Muscle of leg (tissue), 11 donors: ENCODE results near the gene TMEM138. TPM values are rescaled to one million over a fixed set of nuclear protein-coding genes. Genes with fewer than 3 reads are reported as not detected.

ENCODE experiments used
- DNase-seq: peaks from one replicate; pipeline ENCODE4 v3.0.0; 2013
- H3K27ac ChIP-seq: one replicate; pipeline ENCODE4 v1.5.1; 2013; ENCODE audit warnings: mild to moderate bottlenecking, low read length, control low read depth
- H3K27me3 ChIP-seq: one replicate; pipeline ENCODE4 v1.6.1; 2013; ENCODE audit warnings: low read length; ENCODE audit not compliant: control insufficient read depth, insufficient read depth
- H3K36me3 ChIP-seq: one replicate; pipeline ENCODE4 v1.6.1; 2013; ENCODE audit warnings: low read length; ENCODE audit not compliant: control insufficient read depth, insufficient read depth
- H3K4me1 ChIP-seq: one replicate; pipeline ENCODE4 v1.6.1; 2013; ENCODE audit warnings: low read length; ENCODE audit not compliant: control insufficient read depth, insufficient read depth
- H3K4me3 ChIP-seq: one replicate; pipeline ENCODE4 v1.5.1; 2013; ENCODE audit warnings: low read length, control low read depth
- H3K9me3 ChIP-seq: replicated peaks from 2 replicates; pipeline ENCODE4 v1.6.1; 2013; ENCODE audit warnings: low read depth, low read length; ENCODE audit not compliant: control insufficient read depth
- WGBS: methylation state at CpG from one replicate; pipeline ENCODE4 v1.1.5; 2013; ENCODE audit warnings: missing lambda C conversion rate; ENCODE audit not compliant: insufficient coverage; 5-methylcytosine and 5-hydroxymethylcytosine counted together
- polyA plus RNA-seq, 8 donors: library from polyadenylated mRNA; unstranded; fragments of 120-200 nt; gene quantifications; one replicate each; pipeline versions ENCODE4 v1.2.1 to v1.2.3, GENCODE V29; 2013; ENCODE audit warnings: inconsistent platforms in 1 of 8, low replicate concordance in 1 of 8; ENCODE audit not compliant: insufficient read length in 8 of 8, insufficient read depth in 1 of 8
- total RNA-seq: library from RNA; stranded (reverse); fragments of 120-200 nt; gene quantifications from one replicate; pipeline ENCODE4 v1.2.4, GENCODE V29; 2013

The TMEM138 gene
- total and polyA plus RNA-seq, 9 donors = 14.4 to 25.1 (median 20.0) TPM

DNA sequence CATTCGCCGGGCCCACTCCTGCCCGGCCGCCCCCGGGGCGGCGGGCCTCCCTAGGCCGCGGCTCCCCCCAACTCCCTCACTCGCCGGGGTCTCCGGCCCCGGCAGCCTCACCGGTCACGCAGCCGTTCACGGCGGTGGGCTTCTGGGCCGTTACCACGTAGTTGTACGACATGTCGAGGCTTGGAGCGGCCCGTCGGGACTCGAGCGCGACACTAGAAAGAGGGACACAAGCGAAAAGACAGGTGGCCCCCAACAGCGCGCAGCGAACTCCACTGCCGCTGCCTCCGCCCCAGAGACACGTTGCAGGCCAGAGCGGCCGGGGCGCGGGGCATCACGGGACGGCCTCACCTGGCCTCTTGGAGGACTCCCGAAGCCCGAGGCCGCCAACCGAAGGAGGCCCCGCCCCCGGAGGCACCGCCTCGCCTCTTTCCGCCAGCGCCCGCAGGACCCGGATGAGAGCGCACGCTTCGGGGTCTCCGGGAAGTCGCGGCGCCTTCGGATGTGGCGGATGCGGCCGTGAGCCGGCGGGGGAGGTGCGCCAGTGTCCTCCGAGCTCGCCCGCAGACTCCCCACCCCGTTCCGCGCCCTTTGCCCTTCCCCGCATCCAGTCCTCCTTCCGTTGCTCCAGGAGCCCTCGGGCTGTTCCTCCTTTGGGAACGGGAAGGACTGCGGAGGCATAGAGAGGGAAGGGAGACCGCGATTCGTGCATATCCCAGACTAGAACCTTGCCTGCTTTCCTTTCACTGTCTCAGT, 29.2 kb upstream of the TMEM138 start, which contains the start of the genes DDB1 and TKFC:
TSS of gene DDB1 (minus strand) at position 309 of the 753 bp plus-strand sequence. CDS start at position 172, 137 bp downstream.
TSS of gene TKFC (plus strand) at position 432 of the 753 bp plus-strand sequence. CDS start 1,501 bp downstream, outside the sequence.
- peaks cover 25% of the 10 kb centered on the region for H3K4me1 ChIP-seq
- no peaks in the 10 kb centered on the region for H3K9me3 ChIP-seq
- peak within 1 kb of the TSS; percentile 97 for H3K27ac ChIP-seq
- under 1% methylated on average over 71 of the region's 81 CpGs for WGBS
- H3K4me3 ChIP-seq = peak within 1 kb of the TSS; percentile 80
- no peaks in the 10 kb centered on the region for H3K27me3 ChIP-seq
- DNase-seq = peak; percentile 98
- peaks cover 18% of the 10 kb centered on the region for H3K36me3 ChIP-seq

DNA sequence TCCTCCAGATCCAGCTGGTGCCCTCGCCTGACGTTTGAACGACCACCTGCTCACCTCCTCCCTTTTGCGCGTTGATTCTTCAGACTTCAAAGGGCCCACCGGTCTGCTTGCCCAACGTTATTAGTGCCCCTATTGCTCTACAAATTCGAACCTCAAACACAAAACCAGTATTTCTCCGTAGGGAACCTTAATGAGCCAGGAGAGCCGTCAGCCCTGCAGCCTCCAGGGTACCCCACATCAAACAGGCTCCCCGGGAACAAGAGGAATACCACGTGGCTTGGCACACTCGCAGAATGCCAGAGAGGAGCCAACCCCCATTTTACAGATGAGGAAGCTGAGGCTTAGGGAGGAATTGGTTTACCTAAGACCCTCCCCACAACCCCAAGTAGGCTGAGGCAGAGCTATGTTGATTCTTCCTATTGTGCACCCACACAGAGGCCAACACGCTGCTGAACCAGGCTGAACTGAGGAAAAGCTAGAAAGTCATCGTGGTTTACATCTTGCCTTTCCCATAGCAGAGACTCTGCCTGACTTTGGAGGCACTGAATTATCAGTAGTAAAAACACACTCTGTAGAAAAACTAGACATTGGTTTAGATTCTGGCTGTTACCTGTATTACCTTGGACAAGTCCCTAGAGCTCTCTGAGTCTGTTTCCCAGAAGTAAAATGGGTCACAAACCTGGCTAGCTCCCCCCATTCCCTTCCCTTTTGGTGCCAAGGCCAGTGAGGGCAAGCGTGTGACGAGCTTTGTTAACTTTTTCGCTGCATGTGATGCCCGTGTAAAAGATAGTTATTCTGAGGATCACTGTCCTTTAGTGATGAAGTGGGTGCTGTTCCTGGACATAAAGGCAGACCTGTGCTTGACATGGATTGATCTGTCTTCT, 28.4 kb upstream of the TMEM138 start:
- Histone ChIP-seq H3K9me3 (no peaks in the 10 kb centered on the region), H3K4me1 (peaks cover 25% of the 10 kb centered on the region), H3K4me3 (peak overlapping the region; percentile 80), H3K36me3 (peaks cover 22% of the 10 kb centered on the region), H3K27me3 (no peaks in the 10 kb centered on the region), H3K27ac (peak overlapping the region; percentile 97)
- peak; percentile 31 for DNase-seq
- WGBS = 0% methylated on average over 10 of the region's 19 CpGs

DNA sequence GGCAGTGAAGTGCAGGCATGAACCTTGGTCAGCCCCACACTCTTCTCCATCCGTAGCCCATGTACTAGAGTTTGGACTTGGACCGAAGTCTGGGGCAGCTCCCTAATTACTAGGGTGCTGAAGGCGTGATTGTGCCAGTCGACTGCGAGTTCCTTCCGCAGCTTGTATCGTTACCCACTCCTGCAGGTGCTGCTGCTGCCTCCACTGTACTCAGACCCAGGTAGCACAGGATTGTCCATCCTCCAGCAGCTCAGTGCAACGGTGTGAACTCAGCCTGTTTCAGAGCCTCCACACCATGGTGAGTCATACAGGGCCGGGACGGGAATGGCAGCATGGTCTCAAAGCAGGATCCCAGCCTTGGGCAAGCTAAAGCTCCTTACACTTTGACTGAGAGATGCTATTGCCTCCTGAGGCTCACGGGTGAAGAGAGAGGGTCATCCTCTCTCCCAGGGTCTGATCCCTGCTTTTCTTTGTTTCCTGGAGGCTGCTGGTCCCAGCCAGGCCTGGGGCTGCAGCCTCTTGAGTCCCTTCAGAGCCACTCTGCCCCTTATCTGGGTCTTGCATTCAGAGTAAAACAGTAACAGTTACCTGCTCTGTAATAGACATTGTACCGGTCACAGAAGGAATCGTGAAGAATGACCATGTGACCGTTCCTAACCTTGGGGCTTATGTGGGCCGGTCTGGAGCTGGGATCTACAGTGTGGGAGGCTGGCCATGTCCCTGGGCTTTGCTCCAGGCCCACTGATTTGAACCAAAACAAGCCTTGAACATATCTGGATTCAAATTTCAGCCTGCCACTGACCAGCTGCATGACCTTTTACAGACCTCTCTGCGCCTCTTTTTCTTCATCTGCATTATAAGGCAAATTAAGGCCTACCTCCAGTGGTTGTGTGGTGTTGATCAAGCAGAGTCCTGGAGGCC, 27.5 kb upstream of the TMEM138 start:
- 81% methylated on average over 15 of the region's 16 CpGs for WGBS
- no peak overlapping the region for H3K4me3 ChIP-seq
- peaks cover 20% of the 10 kb centered on the region for H3K36me3 ChIP-seq
- H3K27ac ChIP-seq = no peak overlapping the region
- peak; percentile 19 for DNase-seq
- H3K4me1 ChIP-seq = peaks cover 23% of the 10 kb centered on the region
- no peaks in the 10 kb centered on the region for H3K9me3 ChIP-seq
- no peaks in the 10 kb centered on the region for H3K27me3 ChIP-seq

DNA sequence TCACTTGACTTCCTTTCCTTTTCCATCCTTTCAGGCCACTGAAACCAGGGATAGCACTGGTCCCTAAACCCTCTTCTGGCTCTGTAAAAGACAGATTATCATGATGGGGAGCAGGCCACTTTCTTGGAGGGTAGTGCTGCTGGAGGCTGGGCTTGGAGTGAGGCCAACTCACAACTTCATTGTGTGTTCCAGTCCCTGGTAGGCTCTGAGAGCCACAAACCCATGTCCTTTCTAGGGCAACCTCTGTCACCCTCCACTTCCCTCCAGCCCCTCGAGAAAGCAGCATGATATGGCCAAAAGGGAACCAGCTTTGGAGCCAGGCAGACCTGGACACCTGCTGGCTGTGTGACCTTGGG, 26.8 kb upstream of the TMEM138 start:
- peaks cover 23% of the 10 kb centered on the region for H3K4me1 ChIP-seq
- peaks cover 18% of the 10 kb centered on the region for H3K36me3 ChIP-seq
- DNase-seq = no peak
- no peak overlapping the region for H3K4me3 ChIP-seq
- H3K27ac ChIP-seq = no peak overlapping the region
- no peaks in the 10 kb centered on the region for H3K27me3 ChIP-seq
- H3K9me3 ChIP-seq = no peaks in the 10 kb centered on the region
- WGBS = 67% methylated on average over 1 of the region's 1 CpG

DNA sequence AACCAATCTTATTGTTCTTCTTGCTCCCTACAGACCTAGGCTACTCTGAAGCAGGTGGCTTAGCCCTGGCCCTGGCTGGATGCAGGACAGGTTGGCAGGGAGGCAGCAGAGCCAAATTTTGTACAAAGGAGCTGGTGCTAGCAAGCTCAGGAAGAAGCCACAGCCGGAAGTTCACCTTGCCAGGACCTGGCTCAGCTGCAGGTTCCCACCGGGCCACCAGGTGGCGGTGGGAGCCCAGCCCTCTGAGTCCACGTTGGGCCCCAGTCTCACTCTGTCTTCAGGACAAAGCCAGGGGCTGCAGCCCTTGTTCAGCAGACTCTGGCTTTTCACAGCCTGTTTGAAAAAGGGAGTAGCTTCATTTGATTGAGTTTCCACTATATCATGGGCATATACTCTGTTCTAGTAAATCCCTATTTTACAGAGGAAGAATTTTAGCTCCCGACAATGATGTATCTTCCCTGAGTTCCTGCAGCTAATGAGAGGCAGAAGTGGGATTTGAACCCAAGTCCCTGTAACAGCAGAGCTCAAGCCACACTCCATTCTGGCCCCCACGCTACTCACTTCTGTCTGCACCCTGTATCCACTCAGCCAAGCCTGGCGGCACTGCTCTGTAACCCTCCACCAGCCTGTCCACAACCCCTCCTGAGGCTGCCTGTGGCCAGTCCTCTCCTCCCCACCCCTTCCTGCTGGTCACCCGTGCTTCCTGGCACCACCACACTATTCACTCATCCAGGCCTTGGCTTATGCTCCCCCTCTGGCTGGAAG, 25.8 kb upstream of the TMEM138 start:
- no peaks in the 10 kb centered on the region for H3K9me3 ChIP-seq
- peaks cover 20% of the 10 kb centered on the region for H3K4me1 ChIP-seq
- DNase-seq = peak; percentile 80
- H3K36me3 ChIP-seq = peaks cover 22% of the 10 kb centered on the region
- whole genome bisulfite sequencing = 16% methylated on average over 6 of the region's 8 CpGs
- H3K27ac ChIP-seq = no peak overlapping the region
- H3K4me3 ChIP-seq = no peak overlapping the region
- H3K27me3 ChIP-seq = no peaks in the 10 kb centered on the region

DNA sequence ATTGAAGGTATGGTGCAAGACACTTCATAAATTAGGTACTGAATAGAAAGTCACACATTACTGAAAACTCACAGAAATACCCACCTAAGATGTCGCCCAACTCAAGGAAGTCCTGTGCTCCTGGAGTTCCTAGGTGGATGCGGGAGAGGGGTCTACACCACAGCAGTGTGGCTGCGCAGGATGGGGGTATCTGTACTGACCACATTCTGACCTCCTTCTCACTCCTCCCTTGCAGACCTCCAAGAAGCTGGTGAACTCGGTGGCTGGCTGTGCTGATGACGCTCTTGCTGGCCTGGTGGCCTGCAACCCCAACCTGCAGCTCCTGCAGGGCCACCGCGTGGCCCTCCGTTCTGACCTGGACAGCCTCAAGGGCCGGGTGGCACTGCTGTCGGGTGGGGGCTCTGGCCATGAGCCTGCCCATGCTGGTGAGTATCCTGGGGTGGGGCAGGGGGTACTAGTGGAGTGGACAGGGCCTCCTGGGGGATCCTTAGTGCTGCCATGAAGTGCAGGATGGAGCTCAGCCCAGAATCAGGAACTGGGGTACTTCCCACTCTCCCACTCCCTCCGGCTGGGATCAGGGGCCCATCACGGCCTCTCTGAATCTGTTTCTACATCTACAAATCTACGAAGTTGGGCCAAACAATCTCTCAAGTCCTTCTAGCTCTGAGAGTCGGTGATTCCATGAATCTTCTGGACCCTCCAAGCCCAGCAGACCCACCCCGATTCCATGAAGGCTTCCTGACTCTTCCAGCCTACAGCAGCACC, 24.3 kb upstream of the TMEM138 start:
- Histone ChIP-seq H3K36me3 (peaks cover 30% of the 10 kb centered on the region), H3K4me1 (peaks cover 13% of the 10 kb centered on the region), H3K9me3 (no peaks in the 10 kb centered on the region), H3K27ac (no peak overlapping the region), H3K27me3 (no peaks in the 10 kb centered on the region), H3K4me3 (no peak overlapping the region)
- no peak for DNase-seq
- WGBS = 90% methylated on average over 11 of the region's 15 CpGs

DNA sequence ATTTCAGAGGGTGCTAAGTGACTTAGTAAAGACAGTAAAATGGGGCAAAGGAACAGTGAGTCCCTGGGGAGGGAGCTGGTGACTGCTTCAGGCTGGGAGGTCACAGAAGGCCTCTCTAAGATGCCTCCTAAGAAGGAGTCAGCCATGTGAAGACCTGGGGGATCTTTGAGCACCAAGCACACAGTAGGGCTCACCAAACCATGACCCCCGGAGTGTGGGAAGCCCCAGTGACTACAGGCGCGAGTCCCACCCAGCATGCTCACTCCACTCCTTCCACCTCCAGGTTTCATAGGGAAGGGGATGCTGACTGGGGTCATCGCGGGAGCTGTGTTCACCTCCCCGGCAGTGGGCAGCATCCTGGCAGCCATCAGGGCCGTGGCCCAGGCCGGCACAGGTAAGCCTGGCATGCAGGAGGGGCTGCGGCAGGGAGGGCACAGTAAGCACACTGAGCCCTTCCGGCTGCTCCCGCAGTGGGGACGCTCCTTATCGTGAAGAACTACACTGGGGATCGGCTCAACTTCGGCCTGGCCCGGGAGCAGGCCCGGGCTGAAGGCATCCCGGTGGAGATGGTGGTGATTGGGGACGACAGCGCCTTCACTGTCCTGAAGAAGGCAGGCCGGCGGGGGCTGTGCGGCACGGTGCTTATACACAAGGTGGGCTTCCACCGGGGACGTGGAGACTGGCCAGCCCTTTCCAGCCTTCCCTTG, 23.2 kb upstream of the TMEM138 start:
- Histone ChIP-seq H3K4me3 (no peak overlapping the region), H3K27me3 (no peaks in the 10 kb centered on the region), H3K27ac (no peak overlapping the region), H3K4me1 (peaks cover 7% of the 10 kb centered on the region), H3K9me3 (no peaks in the 10 kb centered on the region), H3K36me3 (peaks cover 34% of the 10 kb centered on the region)
- no peak for DNase-seq
- 92% methylated on average over 19 of the region's 26 CpGs for WGBS

DNA sequence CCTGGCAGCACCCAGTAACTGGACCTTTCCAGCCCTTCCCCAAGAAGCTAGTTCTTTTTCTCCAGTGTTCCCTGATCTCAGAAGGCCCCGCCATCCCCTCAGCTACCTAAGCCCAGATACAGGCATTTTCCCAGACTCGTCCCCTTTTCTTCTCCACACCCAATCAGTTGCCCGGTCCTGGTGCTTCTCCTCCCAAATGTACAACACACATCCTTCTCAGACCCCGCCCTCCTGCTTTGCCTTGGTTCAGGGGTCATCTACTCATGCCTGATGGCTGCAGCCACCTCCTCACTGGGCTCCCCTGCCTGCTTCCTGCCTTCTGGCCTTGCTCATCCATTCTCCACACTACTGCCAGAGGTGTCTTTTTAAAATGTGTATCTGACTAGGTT, 22.7 kb upstream of the TMEM138 start:
- no peaks in the 10 kb centered on the region for H3K9me3 ChIP-seq
- 82% methylated on average over 4 of the region's 4 CpGs for WGBS

More for the DNA sequence above, 22.7 kb upstream of the TMEM138 start:
- Histone ChIP-seq H3K4me3 (no peak overlapping the region), H3K4me1 (peaks cover 7% of the 10 kb centered on the region), H3K27me3 (no peaks in the 10 kb centered on the region), H3K36me3 (peaks cover 34% of the 10 kb centered on the region), H3K27ac (no peak overlapping the region)
- DNase-seq = no peak
